T-helper 2 cell (primary cell): ENCODE results near the gene C19orf38.

Experiments used
- DNase-seq, 5 experiments: peaks; one replicate each; pipeline versions ENCODE4 v3.0.0 to v3.0.0-alpha.2; 2012 to 2022
- total RNA-seq, 2 donors: gene quantifications; one replicate each; lab custom pipeline; 2026; lab: John Stamatoyannopoulos, UW

The C19orf38 gene, protein sequence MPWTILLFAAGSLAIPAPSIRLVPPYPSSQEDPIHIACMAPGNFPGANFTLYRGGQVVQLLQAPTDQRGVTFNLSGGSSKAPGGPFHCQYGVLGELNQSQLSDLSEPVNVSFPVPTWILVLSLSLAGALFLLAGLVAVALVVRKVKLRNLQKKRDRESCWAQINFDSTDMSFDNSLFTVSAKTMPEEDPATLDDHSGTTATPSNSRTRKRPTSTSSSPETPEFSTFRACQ
- total RNA-seq: 0.62 to 0.67 reads per million in 2 donors

DNA sequence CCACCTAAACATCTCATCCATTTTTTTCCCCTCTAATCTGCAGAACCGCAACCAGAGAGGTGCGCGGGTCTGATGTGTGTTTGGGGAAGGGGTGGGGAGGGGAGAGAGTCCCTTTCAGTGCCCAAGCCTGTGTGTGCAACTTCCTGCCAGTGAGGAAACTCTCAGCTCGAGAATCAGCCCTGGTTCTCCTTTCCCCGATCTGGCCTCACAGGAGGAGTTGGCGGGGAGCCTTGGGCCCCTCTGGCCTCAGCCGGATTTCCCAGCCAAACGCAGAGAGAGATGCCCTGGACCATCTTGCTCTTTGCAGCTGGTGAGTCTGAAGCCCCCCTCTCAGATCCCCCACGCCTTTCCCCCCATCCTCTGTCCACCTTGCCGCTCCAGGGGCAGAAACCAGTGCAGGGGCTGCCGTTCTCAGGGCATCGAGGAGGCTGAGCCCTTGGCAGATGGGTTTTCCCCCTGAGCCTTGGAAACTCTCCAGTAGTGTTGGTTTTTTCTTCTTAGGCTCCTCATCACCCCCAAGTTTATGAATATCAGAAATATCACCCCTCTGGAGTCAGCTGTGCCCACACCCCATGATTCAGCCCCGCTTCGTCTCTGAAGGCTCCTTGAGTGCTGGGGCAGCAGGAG is at the start of gene C19orf38:
C19orf38 (plus strand) TSS at position 186 of the 627 bp plus-strand sequence; CDS start at position 280, 94 bp downstream.
- no peak for DNase-seq

DNA sequence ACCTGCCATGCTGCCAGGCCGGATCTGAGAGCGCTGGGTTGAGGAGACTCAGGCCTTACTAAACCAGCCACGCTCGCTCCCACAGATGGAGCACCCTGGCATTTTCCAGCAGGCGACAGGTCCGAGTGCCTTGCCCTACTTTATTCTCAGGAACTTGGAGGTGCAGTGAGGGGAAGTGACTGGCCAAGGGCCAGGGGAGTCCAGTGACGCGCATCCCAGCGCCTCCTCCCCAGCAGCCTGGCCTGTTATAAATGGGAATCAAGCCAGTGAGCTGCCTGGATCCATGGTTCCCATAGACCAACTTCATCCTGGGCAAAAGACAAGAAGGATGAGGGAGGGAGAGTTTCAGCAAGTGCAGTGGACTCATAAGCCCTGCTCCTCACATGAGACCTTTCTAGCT is 47.7 kb upstream of the C19orf38 start:
- no peak for DNase-seq

DNA sequence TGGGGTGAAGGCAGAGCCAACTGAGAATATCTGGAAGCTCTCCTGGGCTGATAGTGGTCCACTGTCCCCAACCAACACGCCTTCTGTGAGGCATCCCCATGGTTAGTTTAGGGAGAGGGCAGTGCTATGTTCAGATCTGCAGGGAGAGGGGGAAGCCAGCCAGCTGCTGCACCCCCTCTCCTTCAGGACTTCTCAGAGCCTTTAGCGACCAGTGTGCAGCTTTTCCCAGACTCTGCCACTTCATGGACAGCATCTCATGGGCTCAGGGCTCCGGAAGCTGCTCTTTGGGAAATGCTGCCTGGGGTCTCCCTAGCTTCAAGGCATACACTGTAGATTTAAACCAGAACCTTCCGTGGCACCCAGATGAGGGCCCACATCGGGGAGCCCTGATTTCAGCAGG is 45.7 kb upstream of the C19orf38 start:
- no peak for DNase-seq

DNA sequence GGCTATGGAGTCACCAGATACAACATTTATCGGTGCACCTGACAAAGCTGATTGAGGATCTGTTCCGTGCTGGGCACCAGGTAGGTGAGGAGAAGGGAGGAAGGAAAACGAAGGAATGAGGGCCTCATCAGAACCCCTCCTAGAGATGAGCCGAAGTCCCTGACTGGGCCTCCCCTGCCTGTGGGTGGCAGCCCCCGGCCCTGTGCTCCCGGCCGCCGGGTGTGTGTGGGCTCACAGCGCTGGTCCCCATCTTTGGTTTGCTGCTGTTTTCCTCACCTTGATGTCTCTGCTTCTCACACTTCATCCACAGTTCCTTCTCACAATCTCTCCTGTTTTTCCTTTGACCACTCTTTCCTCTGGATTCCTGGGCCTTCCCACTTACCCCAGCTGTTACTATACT is 45.0 kb upstream of the C19orf38 start:
- no peak for DNase-seq

DNA sequence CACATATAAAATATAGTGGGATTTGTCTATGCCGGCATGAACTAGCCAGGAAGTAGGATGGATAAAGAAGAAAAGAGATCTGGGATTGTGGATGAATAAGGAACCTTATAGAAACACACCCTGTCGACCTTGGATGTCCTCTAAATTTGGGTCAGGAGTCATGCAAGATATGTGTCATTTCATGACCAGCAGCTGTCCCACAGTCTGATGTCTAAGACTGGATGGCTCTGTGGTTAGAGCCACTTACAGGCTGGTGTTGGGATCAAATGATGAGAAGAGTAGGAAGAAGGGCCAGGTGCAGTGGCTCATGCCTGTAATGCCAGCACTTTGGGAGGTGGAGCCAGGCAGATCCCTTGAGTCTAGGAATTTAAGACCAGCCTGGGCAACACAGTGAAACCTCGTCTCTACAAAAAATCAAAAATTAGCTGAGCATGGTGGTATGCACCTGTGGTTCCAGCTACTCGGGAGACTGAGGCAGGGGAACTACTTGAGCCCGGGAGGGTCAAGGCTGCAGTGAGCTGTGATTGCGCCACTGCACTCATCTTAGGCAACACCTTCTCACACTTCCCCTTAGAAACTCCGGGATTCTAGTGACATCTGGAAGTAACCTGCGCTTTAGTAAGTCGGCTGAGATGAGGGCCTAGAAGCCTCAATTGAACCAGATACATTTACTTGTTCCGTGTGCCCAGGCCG is 43.0 kb upstream of the C19orf38 start:
- DNase-seq: no peak

- DNase-seq: no peak
These were observed 42.4 kb upstream of the C19orf38 start for GRCh38 chr19:10805758-10806247.

DNA sequence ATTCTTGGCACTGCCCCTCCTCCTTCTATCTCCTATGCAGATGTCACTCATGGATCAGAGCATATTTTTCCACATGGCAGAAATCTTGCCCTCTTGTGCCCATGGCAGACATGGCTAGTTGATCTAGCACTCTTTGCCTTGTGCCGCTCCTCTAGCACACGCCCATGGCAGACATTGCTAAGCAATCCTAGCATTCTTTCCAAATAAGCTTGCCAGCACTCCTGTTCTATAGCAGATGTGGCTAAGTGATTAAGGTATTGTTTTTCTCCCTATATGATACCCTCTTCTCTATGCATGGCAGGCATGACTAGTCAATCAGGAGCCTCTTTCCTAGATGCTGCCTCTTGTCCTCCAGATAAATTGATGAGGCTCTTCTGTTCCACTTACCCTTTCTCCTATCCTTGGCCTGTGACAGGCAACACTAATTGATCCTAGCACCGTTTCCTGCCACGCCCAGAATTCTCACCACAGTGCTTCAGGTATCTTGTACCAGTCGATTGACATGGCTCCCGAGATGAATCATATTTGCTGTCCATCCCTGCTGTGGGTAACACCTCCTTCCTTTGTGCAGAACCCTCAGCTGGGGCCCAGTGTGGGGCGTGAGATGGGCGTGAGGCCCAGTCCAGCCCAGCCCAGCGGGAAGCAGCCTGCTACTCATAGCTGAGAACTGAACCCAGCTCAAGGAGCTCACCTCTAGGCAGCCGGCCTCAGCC is 39.1 kb upstream of the C19orf38 start:
- DNase-seq: peak in 2 of 5 experiments; percentile 8 to 90

DNA sequence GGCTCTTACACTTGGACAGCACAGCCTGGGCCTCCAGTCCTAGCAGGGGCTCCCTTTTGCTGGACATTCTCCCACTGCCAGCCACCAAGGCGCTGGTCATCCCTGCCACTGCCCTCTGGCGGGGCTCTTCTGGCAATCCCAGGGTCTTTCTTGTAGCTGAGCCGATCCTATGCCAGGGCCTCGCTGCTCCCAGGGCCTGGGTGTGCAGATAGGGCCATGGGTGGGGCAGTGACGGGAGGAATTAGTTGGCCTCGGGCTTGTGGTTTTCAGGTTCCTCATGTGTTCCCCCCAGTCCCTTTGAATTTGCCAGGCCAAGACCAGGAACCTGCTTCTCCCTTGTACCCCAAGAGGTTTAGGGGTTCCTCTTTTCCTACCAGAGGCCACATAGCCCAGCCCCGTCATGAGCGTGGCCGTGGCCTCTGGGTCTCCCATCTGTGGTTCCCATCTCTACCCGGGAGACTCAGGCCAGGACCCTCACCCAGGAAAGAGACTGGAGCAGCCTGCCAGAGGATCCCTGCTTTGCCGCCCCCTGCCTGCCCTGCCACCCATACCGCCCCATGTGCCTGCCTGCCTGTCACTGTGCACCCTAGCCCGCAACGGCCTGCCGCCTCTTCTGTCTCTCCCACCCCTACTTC is 38.4 kb upstream of the C19orf38 start:
- DNase-seq: no peak

DNA sequence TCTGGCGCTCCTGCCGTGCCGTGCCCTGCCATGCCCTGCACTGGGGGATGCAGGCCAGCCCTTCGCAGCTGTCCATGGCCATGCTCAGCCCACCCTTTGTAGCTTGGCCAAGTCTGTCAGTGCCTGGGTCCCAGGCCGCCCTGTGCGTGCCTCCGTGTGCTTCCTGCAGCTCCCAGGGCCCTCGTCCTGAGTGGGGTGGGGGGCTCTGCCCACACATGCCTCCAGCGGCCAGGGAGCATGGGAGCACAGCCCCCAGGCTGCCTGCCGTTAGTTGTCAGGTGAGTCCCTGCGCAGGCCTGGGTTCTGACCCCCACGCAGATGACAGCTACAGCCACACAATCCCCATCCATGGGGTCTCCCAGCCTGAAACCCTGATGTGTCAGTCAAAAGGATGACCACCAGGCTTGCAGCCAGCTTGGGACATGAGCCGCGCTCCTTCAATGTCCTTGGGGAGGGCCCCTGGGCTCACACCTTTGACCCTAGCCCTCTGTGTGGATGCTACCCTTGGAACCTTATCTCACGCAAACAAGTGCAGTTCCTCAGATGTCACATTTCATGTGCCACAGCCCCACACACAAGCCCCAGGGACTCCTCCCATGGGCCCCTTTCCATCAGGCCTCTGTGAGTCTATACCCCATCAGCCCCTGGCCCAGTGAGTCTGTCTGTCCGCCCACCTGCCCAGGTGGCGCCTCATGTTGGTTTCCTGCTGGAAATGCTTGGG is 36.7 kb upstream of the C19orf38 start:
- DNase-seq: no peak

GRCh38 chr19:10812196-10812595 is 36.0 kb upstream of the C19orf38 start:
- DNase-seq: no peak

GRCh38 chr19:10812902-10813404 is 35.3 kb upstream of the C19orf38 start:
- peak in 1 of 5 experiments; percentile 54 for DNase-seq

DNA sequence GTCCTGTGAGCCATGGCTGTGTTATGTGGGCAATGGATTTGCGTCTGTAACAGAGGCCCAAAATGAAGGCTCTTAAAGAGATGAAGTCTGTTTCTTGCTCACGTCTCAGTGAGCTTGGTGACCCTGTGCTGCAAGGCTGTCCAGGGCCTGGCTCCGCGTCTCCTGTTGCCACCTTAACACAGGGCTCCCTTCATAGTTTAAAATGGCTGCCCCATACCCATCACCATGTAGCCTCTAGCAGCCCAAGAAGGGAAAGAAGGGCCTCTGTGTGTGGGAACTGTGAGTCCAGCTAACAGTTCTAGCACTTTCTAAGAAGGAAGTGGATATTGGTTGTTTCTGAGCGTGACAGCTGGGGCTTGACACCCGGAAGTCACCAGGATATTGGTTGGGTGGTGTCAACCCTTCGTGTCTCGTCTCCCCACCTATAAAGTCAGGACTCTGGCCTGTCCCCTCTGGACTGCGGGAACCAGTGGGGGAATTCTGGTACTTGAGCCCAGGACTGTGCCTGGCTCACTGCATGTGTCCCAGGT is 33.1 kb upstream of the C19orf38 start:
- DNase-seq: no peak

DNA sequence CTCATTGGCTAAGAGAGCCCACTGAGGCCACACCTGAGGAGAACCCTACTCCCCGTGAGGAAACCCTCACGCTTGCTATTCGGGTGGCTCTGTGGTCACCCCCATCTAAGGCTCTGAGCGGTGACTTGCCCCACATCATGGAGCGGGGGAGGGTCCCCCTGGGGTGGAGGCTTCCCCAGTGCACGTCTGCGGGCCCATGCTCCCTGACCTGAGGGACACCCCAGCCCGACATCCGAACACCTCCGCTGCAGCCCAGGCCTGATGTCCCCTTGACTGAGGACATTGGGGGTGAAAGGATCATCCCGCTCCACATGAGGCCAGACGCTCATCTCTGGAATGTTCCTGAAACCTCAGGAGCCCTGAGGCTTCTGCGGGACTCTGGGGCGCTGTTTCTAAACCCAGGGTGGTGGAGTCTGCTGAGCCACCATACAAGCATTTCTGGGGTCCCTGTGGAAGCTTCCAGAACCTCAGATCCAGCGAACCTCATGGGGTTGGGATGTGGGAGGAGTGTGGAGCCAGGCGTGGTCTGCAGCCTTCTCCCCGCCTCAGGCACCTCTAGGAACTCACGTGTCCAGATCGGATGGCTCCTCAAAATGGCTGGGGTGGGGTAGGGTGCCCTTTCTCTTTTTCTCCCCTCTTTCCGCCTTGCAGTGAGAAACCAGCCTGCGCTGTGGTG is 32.1 kb upstream of the C19orf38 start:
- DNase-seq: no peak

- no peak for DNase-seq
These were observed 31.5 kb upstream of the C19orf38 start for GRCh38 chr19:10816691-10817090.

DNA sequence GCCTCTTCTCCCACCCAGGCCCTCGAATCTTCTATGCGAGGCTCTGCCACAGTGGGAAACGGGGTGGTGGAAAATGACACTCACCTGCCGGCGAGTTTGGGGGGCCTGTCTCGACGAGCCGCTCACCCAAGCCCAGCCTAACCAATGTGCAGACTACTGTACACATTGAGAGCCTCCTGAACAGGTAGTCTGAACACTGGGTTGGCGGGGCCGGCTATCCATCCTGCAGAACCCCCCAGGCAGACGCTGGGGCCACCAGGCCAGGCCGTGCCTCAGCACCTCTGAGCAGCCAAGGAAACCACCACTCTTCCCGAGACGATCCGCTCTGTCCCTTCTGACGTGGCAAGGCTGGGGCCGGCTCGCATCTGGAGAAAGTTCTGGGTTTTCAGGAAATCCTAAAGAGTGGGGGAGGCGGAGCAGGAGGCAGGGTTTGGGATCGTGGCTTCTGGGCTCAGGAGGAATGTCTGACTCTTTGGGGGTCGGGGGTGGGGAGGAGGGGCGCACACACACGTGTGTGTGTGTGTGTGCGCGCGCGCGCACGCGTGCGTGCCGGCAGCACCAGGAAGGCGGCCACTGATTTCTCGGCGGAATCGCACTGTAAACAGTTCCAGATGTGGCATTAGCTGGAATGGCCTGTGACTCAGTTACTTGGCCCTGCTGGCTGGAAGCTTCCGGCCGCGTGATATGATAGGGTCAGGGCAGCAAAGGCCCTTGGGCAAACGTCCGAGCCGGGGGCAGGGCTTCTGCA is 30.8 kb upstream of the C19orf38 start:
- DNase-seq: no peak

GRCh38 chr19:10818301-10819123 is 29.7 kb upstream of the C19orf38 start:
- DNase-seq: no peak

DNA sequence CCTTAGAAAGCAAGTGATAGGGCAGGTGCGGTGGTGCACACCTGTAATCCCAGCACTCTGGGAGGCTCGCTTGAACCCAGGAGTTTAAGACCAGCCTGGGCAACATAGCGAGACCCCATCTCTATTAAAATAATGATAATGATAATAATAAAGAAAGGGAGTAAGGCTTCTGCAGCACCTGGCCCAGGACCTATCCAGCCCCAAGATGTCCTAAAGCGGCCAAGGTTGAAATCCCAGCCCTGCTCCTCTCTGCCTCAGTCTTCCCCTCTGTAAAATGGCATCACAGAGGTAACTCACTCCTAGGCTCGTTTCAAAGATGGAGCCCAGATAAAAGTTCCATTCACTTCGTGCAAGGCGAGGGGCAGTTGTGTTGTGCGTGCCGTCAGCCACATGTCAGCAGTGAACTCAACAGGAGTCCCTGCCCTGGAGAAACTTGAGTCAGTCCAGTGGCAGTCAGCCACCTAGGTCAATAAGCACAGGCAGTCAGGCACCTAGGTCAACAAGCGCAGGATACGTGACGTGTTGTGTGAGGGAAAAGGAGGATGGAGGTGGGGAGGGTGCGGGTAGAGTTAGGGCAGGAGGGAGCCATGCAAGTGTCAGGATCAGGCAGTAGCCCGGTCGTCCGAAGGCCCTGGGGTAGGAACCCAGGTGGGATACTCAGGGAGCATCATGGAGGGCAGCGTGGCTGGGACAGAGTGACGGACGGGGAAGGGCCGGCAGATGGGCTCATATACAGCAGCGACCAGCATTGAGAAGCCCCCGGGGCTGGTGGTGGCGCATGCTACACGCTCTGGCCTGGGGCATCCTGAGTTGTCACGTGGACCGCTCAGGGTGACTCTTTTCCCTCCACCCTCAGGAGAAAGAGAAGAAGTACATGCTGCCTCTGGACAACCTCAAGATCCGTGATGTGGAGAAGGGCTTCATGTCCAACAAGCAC is 28.8 kb upstream of the C19orf38 start:
- DNase-seq: no peak

- DNase-seq: no peak
These were observed 28.0 kb upstream of the C19orf38 start for GRCh38 chr19:10820173-10820572.
